B cell (primary cell): Measurements from ENCODE around the gene HOXC9. TPM values are rescaled to one million over a fixed set of nuclear protein-coding genes. Genes with fewer than 3 reads are reported as not detected.

Source experiments
- ATAC-seq: fragments of 200-7000 bp; cut with Tn5 transposase; one replicate; pipeline ENCODE4 v1.10.0; 2021; ENCODE audit warnings: low read depth, mild to moderate bottlenecking, moderate number of reproducible peaks, moderate library complexity
- CTCF ChIA-PET: fragments of 350-600 bp; sonication (Branson Sonifier 250); formaldehyde crosslinking; loops from one replicate; lab custom pipeline; 2021; ENCODE audit warnings: antibody characterized with exemption, inconsistent platforms; lab: Charles Lee
- POLR2A ChIA-PET: fragments of 350-600 bp; sonication (Branson Sonifier 250); formaldehyde crosslinking; loops from one replicate; lab custom pipeline; 2021; ENCODE audit warnings: antibody characterized with exemption; lab: Charles Lee
- DNase-seq: peaks from one replicate; pipeline ENCODE4 v3.0.0; 2013
- H2AFZ ChIP-seq: 2 replicates; pipeline ENCODE4 v1.6.1; 2012; ENCODE audit warnings: mild to moderate bottlenecking, low read depth, low read length; ENCODE audit not compliant: insufficient read depth, poor library complexity, severe bottlenecking
- H3K27ac ChIP-seq, 2 donors: 1 replicate in 1 of 2; 2 replicates in 1 of 2; pipeline ENCODE4 v1.5.1; 2012 to 2013; ENCODE audit warnings: low read length in 2 of 2, mild to moderate bottlenecking in 2 of 2, moderate library complexity in 1 of 2
- H3K27me3 ChIP-seq, 4 experiments: fragments of 200-600 bp in 1 of 4; sonication (generic) in 1 of 4; replicated peaks in 1 of 4; 1 replicate in 2 of 4; 2 replicates in 2 of 4; pipeline versions ENCODE4 v1.6.1 to v1.7.0; 2013 to 2016; ENCODE audit warnings: low read length in 3 of 4, mild to moderate bottlenecking in 2 of 4, mixed read lengths in 1 of 4, moderate library complexity in 1 of 4; ENCODE audit not compliant: insufficient read depth in 4 of 4, control insufficient read depth in 3 of 4; ENCODE audit errors: control extremely low read depth in 1 of 4
- H3K36me3 ChIP-seq, 2 experiments: replicated peaks in 1 of 2; 1 replicate in 1 of 2; 2 replicates in 1 of 2; pipeline versions ENCODE4 v1.6.1 to v1.7.1; 2013; ENCODE audit warnings: low read length in 1 of 2; ENCODE audit not compliant: insufficient read depth in 2 of 2, control insufficient read depth in 1 of 2; ENCODE audit errors: control extremely low read depth in 1 of 2, extremely low read depth in 1 of 2
- H3K4me1 ChIP-seq, 2 donors: fragments of 200-600 bp in 1 of 2; sonication (generic) in 1 of 2; 1 replicate in 1 of 2; 2 replicates in 1 of 2; pipeline versions ENCODE4 v1.5.1 to v1.6.1; 2013 to 2017; ENCODE audit warnings: low read length in 2 of 2; ENCODE audit not compliant: control insufficient read depth in 2 of 2, insufficient read depth in 2 of 2
- H3K4me2 ChIP-seq: replicated peaks from 2 replicates; pipeline ENCODE3; 2012; ENCODE audit warnings: mild to moderate bottlenecking, low read depth, low read length; ENCODE audit not compliant: poor library complexity, severe bottlenecking
- H3K4me3 ChIP-seq, 5 experiments: fragments of 200-600 bp in 1 of 5; sonication (generic) in 1 of 5; 1 replicate in 3 of 5; 2 replicates in 2 of 5; pipeline versions ENCODE4 v1.5.1 to v1.7.0; 2011 to 2016; ENCODE audit warnings: low read length in 4 of 5, mild to moderate bottlenecking in 4 of 5, low read depth in 2 of 5, control low read depth in 1 of 5, moderate library complexity in 1 of 5; ENCODE audit not compliant: insufficient read depth in 1 of 5; ENCODE audit errors: control extremely low read depth in 1 of 5, extremely low read depth in 1 of 5
- H3K79me2 ChIP-seq: fragments of 200-600 bp; sonication (generic); one replicate; pipeline ENCODE4 v1.6.0; 2016; ENCODE audit warnings: low read length; ENCODE audit not compliant: control insufficient read depth, insufficient read depth
- H3K9ac ChIP-seq: fragments of 200-600 bp; sonication (generic); 2 replicates; pipeline ENCODE4 v1.6.1; 2017; ENCODE audit warnings: mild to moderate bottlenecking, low read length, moderate library complexity
- H3K9me3 ChIP-seq, 3 donors: one replicate each; pipeline versions ENCODE4 v1.6.1 to v1.7.1; 2013; ENCODE audit warnings: low read length in 2 of 3; ENCODE audit not compliant: control insufficient read depth in 2 of 3, insufficient read depth in 1 of 3; ENCODE audit errors: control extremely low read depth in 1 of 3
- H4K20me1 ChIP-seq: 2 replicates; pipeline ENCODE4 v1.6.0; 2012; ENCODE audit warnings: mild to moderate bottlenecking, low read length; ENCODE audit not compliant: insufficient read depth, control insufficient read depth, poor library complexity, severe bottlenecking
- H3K27ac Mint-ChIP-seq: one replicate; pipeline ENCODE4 v1.8.0; 2021; ENCODE audit warnings: mixed read lengths
- H3K27me3 Mint-ChIP-seq: one replicate; pipeline ENCODE4 v1.8.0; 2021; ENCODE audit warnings: mixed read lengths
- H3K4me1 Mint-ChIP-seq: one replicate; pipeline ENCODE4 v1.8.0; 2021; ENCODE audit warnings: mixed read lengths
- H3K4me3 Mint-ChIP-seq: one replicate; pipeline ENCODE4 v1.8.0; 2021; ENCODE audit warnings: mixed read lengths
- H3K9me3 Mint-ChIP-seq: one replicate; pipeline ENCODE4 v1.8.0; 2022; ENCODE audit warnings: mixed read lengths; ENCODE audit not compliant: insufficient read depth
- EZH2 ChIP-seq: IDR thresholded peaks from 2 replicates; pipeline ENCODE4 v1.6.1; 2012; ENCODE audit warnings: borderline replicate concordance, low read depth, mild to moderate bottlenecking, moderate library complexity, low read length; ENCODE audit not compliant: insufficient read depth, poor library complexity, severe bottlenecking
- WGBS: methylation state at CpG from one replicate; pipeline ENCODE4 v1.1.5; 2013; ENCODE audit warnings: missing lambda C conversion rate; ENCODE audit not compliant: insufficient coverage; 5-methylcytosine and 5-hydroxymethylcytosine counted together
- intact Hi-C: fragments of 100-400 bp; cut with micrococcal nuclease; formaldehyde crosslinking; loops from one replicate; pipeline ENCODE4 v1.10.0; 2022
- polyA plus RNA-seq: library from polyadenylated mRNA; depleted of rRNA; stranded (reverse); fragments of >200 nt; gene quantifications from 2 replicates; pipeline ENCODE4 v1.2.3, GENCODE V29; 2012
- total RNA-seq, 2 donors: library from RNA; stranded (reverse); fragments of 120-200 nt in 1 of 2; gene quantifications; 1 replicate in 1 of 2; 2 replicates in 1 of 2; pipeline versions ENCODE4 v1.2.3 to v1.2.4, GENCODE V29; 2013 to 2022
- TF ChIP-seq, protein P1 (sequence below): fragments of 200-600 bp; IDR thresholded peaks from one replicate; pipeline ENCODE4 v1.8.0; 2022; ENCODE audit warnings: antibody characterized with exemption, mild to moderate bottlenecking

Gene HOXC9
- total and polyA plus RNA-seq, 2 donors (not counting 1 experiment from before 2014, with no cell fraction given): not detected

- POLR2A ChIA-PET: interaction anchor here (0.6 kb wide), 1 partner anchor 18 kb away, joined by 8 read pairs; the partner anchor contains the start of gene HOXC4
- WGBS: 92% methylated on average over 6 of the region's 6 CpGs
These were observed 35.8 kb downstream of the HOXC9 start for GRCh38 chr12:54035568-54036264.

More at GRCh38 chr12:54035568-54036264, 35.8 kb downstream of the HOXC9 start:
- H3K4me2 ChIP-seq: no peak overlapping the region
- H3K9me3 Mint-ChIP-seq: no peaks in the 10 kb centered on the region
- H3K4me3 Mint-ChIP-seq: no peak overlapping the region
- peaks cover 0 to 96% (median 64%) of the 10 kb centered on the region in 4 experiments for H3K27me3 ChIP-seq
- no peak overlapping the region for H3K4me3 ChIP-seq
- no peaks in the 10 kb centered on the region for H3K36me3 ChIP-seq
- H3K4me1 ChIP-seq: peaks cover 28 to 36% of the 10 kb centered on the region in 2 donors
- peaks cover 23% of the 10 kb centered on the region for H3K4me1 Mint-ChIP-seq
- intact Hi-C loops: loop anchor here (2.0 kb wide), 1 partner anchor 15 kb away; no protein-coding TSS in a partner anchor
- no peaks in the 10 kb centered on the region for H4K20me1 ChIP-seq
- TF ChIP-seq, protein P1, sequence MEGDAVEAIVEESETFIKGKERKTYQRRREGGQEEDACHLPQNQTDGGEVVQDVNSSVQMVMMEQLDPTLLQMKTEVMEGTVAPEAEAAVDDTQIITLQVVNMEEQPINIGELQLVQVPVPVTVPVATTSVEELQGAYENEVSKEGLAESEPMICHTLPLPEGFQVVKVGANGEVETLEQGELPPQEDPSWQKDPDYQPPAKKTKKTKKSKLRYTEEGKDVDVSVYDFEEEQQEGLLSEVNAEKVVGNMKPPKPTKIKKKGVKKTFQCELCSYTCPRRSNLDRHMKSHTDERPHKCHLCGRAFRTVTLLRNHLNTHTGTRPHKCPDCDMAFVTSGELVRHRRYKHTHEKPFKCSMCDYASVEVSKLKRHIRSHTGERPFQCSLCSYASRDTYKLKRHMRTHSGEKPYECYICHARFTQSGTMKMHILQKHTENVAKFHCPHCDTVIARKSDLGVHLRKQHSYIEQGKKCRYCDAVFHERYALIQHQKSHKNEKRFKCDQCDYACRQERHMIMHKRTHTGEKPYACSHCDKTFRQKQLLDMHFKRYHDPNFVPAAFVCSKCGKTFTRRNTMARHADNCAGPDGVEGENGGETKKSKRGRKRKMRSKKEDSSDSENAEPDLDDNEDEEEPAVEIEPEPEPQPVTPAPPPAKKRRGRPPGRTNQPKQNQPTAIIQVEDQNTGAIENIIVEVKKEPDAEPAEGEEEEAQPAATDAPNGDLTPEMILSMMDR: no peak
- no peak for TF ChIP-seq EZH2
- no peak overlapping the region for H3K27ac ChIP-seq
- DNase-seq (no peak), ATAC-seq (no peak)
- no peak overlapping the region for H3K9ac ChIP-seq
- H3K27me3 Mint-ChIP-seq: peaks cover 76% of the 10 kb centered on the region
- CTCF ChIA-PET: interaction anchor here (1.0 to 6.4 kb wide), 4 partner anchors 154 to 172 kb away, joined by 4 to 87 read pairs (median 5); partner anchors contain the start of gene SMUG1
- H3K27ac Mint-ChIP-seq: no peak overlapping the region
- no peaks in the 10 kb centered on the region for H3K79me2 ChIP-seq
- H2AFZ ChIP-seq: no peak overlapping the region
- H3K9me3 ChIP-seq: peaks cover 0 to 48% (median 6%) of the 10 kb centered on the region in 3 donors
